Endothelial cell of umbilical vein (primary cell): ENCODE results near the gene OOSP4B.

Source experiments
- EZH2 ChIP-seq: IDR thresholded peaks from 2 replicates; pipeline ENCODE4 v1.6.1; 2012; ENCODE audit warnings: borderline replicate concordance, low read depth, mild to moderate bottlenecking, moderate library complexity, low read length, inconsistent platforms; ENCODE audit not compliant: severe bottlenecking
- FOS ChIP-seq: IDR thresholded peaks from 2 replicates; pipeline ENCODE4 v1.6.1; 2011; ENCODE audit warnings: mild to moderate bottlenecking, low read length, moderate library complexity, borderline replicate concordance; ENCODE audit not compliant: insufficient read depth
- POLR2A ChIP-seq: IDR thresholded peaks from 2 replicates; pipeline ENCODE4 v1.6.1; 2012; ENCODE audit warnings: low read depth, mild to moderate bottlenecking, control low read depth, low read length
- POLR2AphosphoS5 ChIP-seq: IDR thresholded peaks from 2 replicates; pipeline ENCODE4 v1.6.1; 2012; ENCODE audit warnings: low read depth, mild to moderate bottlenecking, control low read depth, low read length, moderate library complexity; ENCODE audit not compliant: insufficient read depth
- TF ChIP-seq, protein P1 (sequence below), 2 donors: IDR thresholded peaks; 1 replicate in 1 of 2; 2 replicates in 1 of 2; pipeline ENCODE4 v1.5.1; 2011; ENCODE audit warnings: low read length in 2 of 2, mild to moderate bottlenecking in 2 of 2, moderate library complexity in 2 of 2, control low read depth in 1 of 2, inconsistent platforms in 1 of 2, low read depth in 1 of 2; ENCODE audit not compliant: insufficient read depth in 1 of 2; ENCODE audit errors: extremely low read depth in 1 of 2
- TF ChIP-seq, protein P2 (sequence below): IDR thresholded peaks from 2 replicates; pipeline ENCODE4 v1.6.1; 2011; ENCODE audit not compliant: insufficient read depth, insufficient read length

GRCh38 chr11:59984368-59984767, 32.6 kb upstream of the OOSP4B start:
- TF ChIP-seq, protein P1, sequence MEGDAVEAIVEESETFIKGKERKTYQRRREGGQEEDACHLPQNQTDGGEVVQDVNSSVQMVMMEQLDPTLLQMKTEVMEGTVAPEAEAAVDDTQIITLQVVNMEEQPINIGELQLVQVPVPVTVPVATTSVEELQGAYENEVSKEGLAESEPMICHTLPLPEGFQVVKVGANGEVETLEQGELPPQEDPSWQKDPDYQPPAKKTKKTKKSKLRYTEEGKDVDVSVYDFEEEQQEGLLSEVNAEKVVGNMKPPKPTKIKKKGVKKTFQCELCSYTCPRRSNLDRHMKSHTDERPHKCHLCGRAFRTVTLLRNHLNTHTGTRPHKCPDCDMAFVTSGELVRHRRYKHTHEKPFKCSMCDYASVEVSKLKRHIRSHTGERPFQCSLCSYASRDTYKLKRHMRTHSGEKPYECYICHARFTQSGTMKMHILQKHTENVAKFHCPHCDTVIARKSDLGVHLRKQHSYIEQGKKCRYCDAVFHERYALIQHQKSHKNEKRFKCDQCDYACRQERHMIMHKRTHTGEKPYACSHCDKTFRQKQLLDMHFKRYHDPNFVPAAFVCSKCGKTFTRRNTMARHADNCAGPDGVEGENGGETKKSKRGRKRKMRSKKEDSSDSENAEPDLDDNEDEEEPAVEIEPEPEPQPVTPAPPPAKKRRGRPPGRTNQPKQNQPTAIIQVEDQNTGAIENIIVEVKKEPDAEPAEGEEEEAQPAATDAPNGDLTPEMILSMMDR (IDR thresholded peaks at IDR 0.05; ENCODE audit: extremely low read depth in 1 of 2, insufficient read depth in 1 of 2, low read depth in 1 of 2, low read length in 2 of 2) = no peak
- TF ChIP-seq POLR2AphosphoS5 (no peak), POLR2A (no peak), EZH2 (no peak), FOS (no peak)
- TF ChIP-seq, protein P2, sequence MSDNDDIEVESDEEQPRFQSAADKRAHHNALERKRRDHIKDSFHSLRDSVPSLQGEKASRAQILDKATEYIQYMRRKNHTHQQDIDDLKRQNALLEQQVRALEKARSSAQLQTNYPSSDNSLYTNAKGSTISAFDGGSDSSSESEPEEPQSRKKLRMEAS = no peak
